Prostate gland (tissue), 2 donors: Measurements from ENCODE around the gene SPON1. TPM values are rescaled to one million over a fixed set of nuclear protein-coding genes. Genes with fewer than 3 reads are reported as not detected.
"Not testable (repeated sequence)": the region's sequence is repeated elsewhere in the genome, so short reads cannot be mapped to it uniquely, and the experiment has no call there.

ENCODE experiments used
- DNase-seq: peaks from one replicate; pipeline ENCODE4 v3.0.0-alpha.2; 2019; ENCODE audit warnings: low spot score
- H3K27ac ChIP-seq, 2 donors: fragments of 200-600 bp; sonication (generic); 2 replicates each; pipeline ENCODE4 v1.5.1; 2017 to 2019
- H3K27me3 ChIP-seq: fragments of 200-600 bp; sonication (generic); replicated peaks from 2 replicates; pipeline ENCODE4 v1.5.1; 2019; ENCODE audit not compliant: insufficient read depth
- H3K36me3 ChIP-seq, 2 donors: fragments of 200-600 bp; sonication (generic); 1 replicate in 1 of 2; 2 replicates in 1 of 2; pipeline versions ENCODE4 v1.5.1 to v1.8.1; 2017 to 2019
- H3K4me1 ChIP-seq: fragments of 200-600 bp; sonication (generic); replicated peaks from 2 replicates; pipeline ENCODE4 v1.5.1; 2019
- H3K4me3 ChIP-seq, 2 donors: fragments of 200-600 bp; sonication (generic); 2 replicates each; pipeline ENCODE4 v1.5.1; 2017 to 2019
- H3K9me3 ChIP-seq: fragments of 200-600 bp; sonication (generic); 2 replicates; pipeline ENCODE4 v1.5.1; 2017
- CTCF ChIP-seq, 4 experiments: fragments of 200-600 bp in 2 of 4; fragments of 450-650 bp in 2 of 4; sonication (generic) in 2 of 4; IDR thresholded peaks; 1 replicate in 3 of 4; 2 replicates in 1 of 4; pipeline ENCODE4 v1.5.1; 2016 to 2019; ENCODE audit warnings: antibody characterized with exemption in 4 of 4, mild to moderate bottlenecking in 2 of 4, moderate library complexity in 2 of 4
- POLR2A ChIP-seq: fragments of 450-650 bp; IDR thresholded peaks from one replicate; pipeline ENCODE4 v1.6.1; 2016; ENCODE audit warnings: antibody characterized with exemption, mild to moderate bottlenecking
- POLR2AphosphoS5 ChIP-seq: sonication (generic); formaldehyde crosslinking; IDR thresholded peaks from one replicate; pipeline ENCODE4 v1.6.1; 2017; ENCODE audit warnings: antibody characterized with exemption
- WGBS: methylation state at CpG from one replicate; pipeline ENCODE4 v1.1.5; 2018; 5-methylcytosine and 5-hydroxymethylcytosine counted together
- intact Hi-C: fragments of 100-400 bp; cut with DNase I; formaldehyde crosslinking; loops from one replicate; pipeline ENCODE4 v1.14.2; 2022
- total RNA-seq, 2 donors: library from RNA; depleted of rRNA; stranded (reverse); fragments of >200 nt; gene quantifications; one replicate each; pipeline ENCODE4 v1.1.0, GENCODE V29; 2016

SPON1 gene
- total RNA-seq, 2 donors from 2014 or later: 13.7 to 28.2 TPM

- no peaks in the 10 kb centered on the region for H3K9me3 ChIP-seq
- no peak for TF ChIP-seq POLR2A
- no peak for TF ChIP-seq CTCF (IDR thresholded peaks at IDR 0.05)
- TF ChIP-seq POLR2AphosphoS5: no peak
- no peak overlapping the region for H3K27ac ChIP-seq
- no peaks in the 10 kb centered on the region for H3K36me3 ChIP-seq
- no peaks in the 10 kb centered on the region for H3K4me1 ChIP-seq
- H3K4me3 ChIP-seq: no peak overlapping the region
- no peak for DNase-seq
- intact Hi-C loops: no loop called here
- 95% methylated on average over 2 of the region's 2 CpGs for WGBS
- H3K27me3 ChIP-seq: no peaks in the 10 kb centered on the region
These were observed 311.4 kb downstream of the SPON1 start for GRCh38 chr11:14273895-14274294.

- H3K36me3 ChIP-seq: no peaks in the 10 kb centered on the region
- no peak for DNase-seq
These were observed 312.6 kb downstream of the SPON1 start for GRCh38 chr11:14275076-14275475.

GRCh38 chr11:14278869-14279268 is 316.3 kb downstream of the SPON1 start:
- H3K4me3 ChIP-seq, H3K4me1 ChIP-seq, DNase-seq, H3K27ac ChIP-seq, intact Hi-C loops, H3K27me3 ChIP-seq, H3K9me3 ChIP-seq, H3K36me3 ChIP-seq: not testable (repeated sequence)
- 61% methylated on average over 1 of the region's 1 CpG for WGBS

More at GRCh38 chr11:14275076-14275475, 312.6 kb downstream of the SPON1 start:
- Histone ChIP-seq H3K9me3 (no peaks in the 10 kb centered on the region), H3K27ac (no peak overlapping the region), H3K4me3 (no peak overlapping the region), H3K4me1 (no peaks in the 10 kb centered on the region), H3K27me3 (no peaks in the 10 kb centered on the region)
- TF ChIP-seq POLR2AphosphoS5 (no peak), POLR2A (no peak), CTCF (IDR thresholded peaks at IDR 0.05) (no peak)
- intact Hi-C loops: no loop called here

- Histone ChIP-seq H3K4me3 (no peak overlapping the region), H3K9me3 (no peaks in the 10 kb centered on the region), H3K36me3 (no peaks in the 10 kb centered on the region), H3K27ac (peak overlapping the region in 1 of 2 donors; percentile 17), H3K27me3 (no peaks in the 10 kb centered on the region), H3K4me1 (no peaks in the 10 kb centered on the region)
- TF ChIP-seq POLR2A: no peak
- peak; percentile 84 for TF ChIP-seq POLR2AphosphoS5
- intact Hi-C loops: no loop called here
- 51% methylated on average over 2 of the region's 2 CpGs for WGBS
- DNase-seq: peak; percentile 30
These were observed 325.8 kb downstream of the SPON1 start for GRCh38 chr11:14288189-14288935.

- Histone ChIP-seq H3K4me1 (no peaks in the 10 kb centered on the region), H3K9me3 (no peaks in the 10 kb centered on the region), H3K27me3 (no peaks in the 10 kb centered on the region), H3K27ac (no peak overlapping the region), H3K4me3 (no peak overlapping the region), H3K36me3 (no peaks in the 10 kb centered on the region)
- WGBS: 94% methylated on average over 3 of the region's 3 CpGs
- DNase-seq: no peak
- TF ChIP-seq CTCF (IDR thresholded peaks at IDR 0.05) (no peak), POLR2A (no peak), POLR2AphosphoS5 (no peak)
- intact Hi-C loops: no loop called here
These were observed 327.9 kb downstream of the SPON1 start for GRCh38 chr11:14290422-14290821.

GRCh38 chr11:14299921-14300320 is 337.4 kb downstream of the SPON1 start:
- intact Hi-C loops: loop anchor here (5.0 kb wide), 1 partner anchor 157 kb away; no protein-coding TSS in a partner anchor
- no peak for DNase-seq
- TF ChIP-seq CTCF (IDR thresholded peaks at IDR 0.05) (no peak), POLR2AphosphoS5 (no peak), POLR2A (no peak)
- H3K9me3 ChIP-seq: no peaks in the 10 kb centered on the region
- no peaks in the 10 kb centered on the region for H3K36me3 ChIP-seq
- H3K4me3 ChIP-seq: no peak overlapping the region
- no peaks in the 10 kb centered on the region for H3K27me3 ChIP-seq
- no peak overlapping the region for H3K27ac ChIP-seq
- no peaks in the 10 kb centered on the region for H3K4me1 ChIP-seq
- 38% methylated on average over 1 of the region's 1 CpG for WGBS
